ENCODE measurements around the gene FGD6.
A peak's percentile ranks its signal among the peaks of the same experiment; 100 is the strongest.

DNA sequence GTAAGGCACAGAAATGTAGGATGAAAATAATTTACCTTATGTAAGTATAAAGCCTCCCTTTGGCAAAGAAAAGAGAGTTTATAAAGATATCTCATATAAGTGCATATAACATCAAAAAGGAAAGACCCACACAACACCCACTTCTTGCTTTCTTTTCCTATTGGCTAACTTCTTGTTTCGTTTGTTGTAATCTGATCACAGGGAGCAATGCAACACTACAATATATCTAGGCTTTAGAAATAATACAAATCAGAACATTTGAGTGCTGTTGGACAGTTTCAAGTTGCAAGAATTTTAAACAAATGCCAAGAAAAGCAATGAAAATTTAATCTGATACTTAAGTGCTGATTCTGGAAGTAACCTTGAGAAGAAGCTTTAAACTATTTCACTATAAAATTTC, 1.3 kb downstream of the FGD6 start:
- TF ChIP-seq CTCF (IDR thresholded peaks at IDR 0.05) (no peak), POLR2A (IDR thresholded peaks at IDR 0.05) (peak; percentile 40)

Data from right lobe of liver (tissue), 4 donors.